GM19467 (cell line): ENCODE results near the gene BCAT1.
"Not testable (repeated sequence)": the region's sequence is repeated elsewhere in the genome, so short reads cannot be mapped to it uniquely, and the experiment has no call there.

ENCODE experiments used
- ATAC-seq: cut with Tn5 transposase; IDR thresholded peaks from one replicate; pipeline ENCODE4 v1.9.1; 2021; ENCODE audit warnings: mild to moderate bottlenecking, moderate library complexity; ENCODE audit not compliant: unreplicated experiment

Gene BCAT1

GRCh38 chr12:24860546-24860945, 88.4 kb downstream of the BCAT1 start:
- no peak for ATAC-seq

GRCh38 chr12:24856541-24856940, 92.4 kb downstream of the BCAT1 start:
- no peak for ATAC-seq

GRCh38 chr12:24854908-24855307, 94.0 kb downstream of the BCAT1 start:
- ATAC-seq = no peak

- ATAC-seq = no peak
Measured at GRCh38 chr12:24854017-24854416, 94.9 kb downstream of the BCAT1 start.

- ATAC-seq = no peak
Measured at GRCh38 chr12:24853588-24853987, 95.3 kb downstream of the BCAT1 start.

GRCh38 chr12:24853094-24853493, 95.8 kb downstream of the BCAT1 start:
- no peak for ATAC-seq

GRCh38 chr12:24852420-24852819, 96.5 kb downstream of the BCAT1 start:
- no peak for ATAC-seq

- ATAC-seq = not testable (repeated sequence)
Measured at GRCh38 chr12:24851883-24852282, 97.0 kb downstream of the BCAT1 start.

DNA sequence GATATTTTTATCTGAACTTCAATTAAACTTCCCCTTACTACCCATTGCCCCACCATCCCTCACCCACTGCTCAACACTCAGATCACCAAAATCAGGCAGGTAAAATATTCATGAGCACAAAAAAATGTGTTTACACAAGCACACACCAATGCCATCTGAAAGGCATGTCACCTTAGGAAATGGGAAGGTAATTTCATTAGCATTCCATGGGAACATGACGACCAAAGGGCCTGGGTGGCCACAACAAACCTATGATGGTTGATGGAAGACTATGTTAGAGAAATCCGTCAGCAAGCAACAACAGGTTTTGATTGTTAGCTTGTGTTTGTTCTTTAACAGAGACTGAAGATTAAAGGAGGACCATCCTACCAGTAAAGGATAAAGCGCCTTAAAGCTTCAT, 97.6 kb downstream of the BCAT1 start:
- no peak for ATAC-seq

DNA sequence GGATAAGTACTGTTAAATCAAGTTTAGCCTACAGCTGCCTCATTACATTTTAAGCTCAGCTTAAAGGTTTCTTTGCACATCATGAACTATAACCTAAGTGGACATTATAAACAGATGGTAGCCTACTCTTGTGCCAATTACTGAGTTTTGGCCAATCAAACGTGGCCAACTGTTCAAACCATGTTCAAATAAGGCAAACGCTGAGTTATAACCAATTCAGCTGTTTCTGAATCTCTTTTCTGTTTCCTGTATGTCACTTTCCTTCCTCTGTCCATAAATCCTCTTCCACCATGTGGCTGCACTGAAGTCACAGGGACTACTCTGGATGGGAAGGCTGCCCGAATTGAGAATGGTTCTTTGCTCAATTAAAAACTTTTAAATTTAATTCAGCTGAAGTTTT, 98.4 kb downstream of the BCAT1 start:
- ATAC-seq = no peak

DNA sequence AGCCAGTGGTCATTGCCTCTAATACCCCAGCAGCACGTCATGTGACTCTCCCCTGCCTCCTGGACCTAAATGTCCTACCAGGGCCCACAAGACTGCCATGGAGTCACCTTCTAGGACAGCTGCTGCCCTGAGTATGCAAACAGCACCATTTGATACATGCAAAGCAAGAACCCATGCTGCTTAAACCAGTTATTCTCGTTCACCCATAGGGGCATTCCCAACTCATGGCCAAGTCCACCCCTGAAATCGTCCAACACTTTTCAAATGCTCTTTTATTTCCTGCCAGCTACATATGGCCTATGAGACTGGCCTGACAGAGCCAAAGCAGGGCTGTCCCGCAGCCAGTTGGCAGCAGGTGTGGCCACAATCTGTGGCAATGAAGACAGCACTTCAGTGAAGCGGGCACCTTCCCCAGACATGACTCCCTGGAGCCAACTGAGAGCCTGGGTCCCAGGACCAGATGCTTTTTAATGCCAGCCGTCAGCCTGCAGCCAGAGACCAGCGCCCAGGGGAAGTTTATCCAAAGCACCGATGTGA, 99.9 kb downstream of the BCAT1 start:
- ATAC-seq = no peak

GRCh38 chr12:24846689-24847088, 102.2 kb downstream of the BCAT1 start:
- no peak for ATAC-seq

DNA sequence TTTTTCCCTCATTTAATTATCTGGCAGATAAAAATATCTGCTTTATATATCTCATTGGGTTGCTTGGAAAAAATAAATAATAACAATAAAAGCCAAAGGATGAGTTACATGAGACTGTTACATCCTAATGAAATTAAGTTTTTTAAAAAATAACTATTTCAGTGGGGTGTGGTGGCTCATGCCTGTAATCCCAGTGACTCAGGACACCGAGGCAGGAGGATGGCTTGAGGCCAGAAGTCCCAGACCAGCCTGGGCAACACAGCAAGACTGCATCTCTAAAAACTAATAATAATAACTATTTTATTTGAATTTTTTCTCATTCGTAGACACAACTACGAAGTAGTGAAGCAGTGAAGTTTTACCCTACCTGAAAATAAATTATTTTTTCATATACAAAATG, 103.3 kb downstream of the BCAT1 start:
- no peak for ATAC-seq

- no peak for ATAC-seq
Measured at GRCh38 chr12:24840046-24840800, 108.7 kb downstream of the BCAT1 start.

- ATAC-seq = peak; percentile 79
Measured at GRCh38 chr12:24839268-24839791, 109.6 kb downstream of the BCAT1 start.

- ATAC-seq = peak; percentile 37
Measured at GRCh38 chr12:24838531-24838950, 110.4 kb downstream of the BCAT1 start.

DNA sequence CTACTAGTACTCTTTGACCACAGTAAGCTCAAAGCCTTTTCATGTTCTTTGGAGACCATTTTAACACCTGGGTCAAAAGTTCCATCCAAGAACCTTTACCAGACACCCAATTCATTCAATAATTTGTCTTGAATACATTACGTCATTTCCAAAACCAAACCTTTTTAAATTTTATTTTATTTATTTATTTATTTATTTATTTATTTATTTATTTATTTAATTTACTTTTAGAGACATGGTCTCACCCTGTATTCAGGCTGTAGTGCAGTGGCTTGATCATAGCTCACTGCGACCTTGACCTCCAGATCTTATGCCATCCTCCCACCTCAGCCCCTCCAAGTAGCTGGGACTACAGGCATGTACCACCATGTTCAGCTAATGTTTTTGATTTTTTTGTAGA, 113.5 kb downstream of the BCAT1 start:
- no peak for ATAC-seq

DNA sequence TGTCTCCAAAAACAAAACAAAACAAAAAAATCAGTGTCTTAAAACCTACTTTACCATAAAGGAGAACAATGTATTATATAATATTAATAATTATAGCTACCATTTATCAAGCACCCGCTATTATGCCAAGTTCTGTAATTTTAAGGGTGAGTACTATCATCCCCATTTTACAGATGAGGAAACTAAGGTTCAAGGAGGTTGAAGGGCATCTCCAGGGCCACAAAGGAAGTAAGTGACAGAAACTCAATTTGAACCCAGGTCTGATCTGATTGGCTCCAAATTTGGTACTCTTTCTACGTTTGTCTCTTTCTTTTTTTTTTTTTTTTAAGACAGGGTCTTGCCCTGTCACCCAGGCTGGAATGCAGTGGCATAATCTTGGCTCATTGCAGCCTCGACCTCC, 115.4 kb downstream of the BCAT1 start:
- no peak for ATAC-seq

DNA sequence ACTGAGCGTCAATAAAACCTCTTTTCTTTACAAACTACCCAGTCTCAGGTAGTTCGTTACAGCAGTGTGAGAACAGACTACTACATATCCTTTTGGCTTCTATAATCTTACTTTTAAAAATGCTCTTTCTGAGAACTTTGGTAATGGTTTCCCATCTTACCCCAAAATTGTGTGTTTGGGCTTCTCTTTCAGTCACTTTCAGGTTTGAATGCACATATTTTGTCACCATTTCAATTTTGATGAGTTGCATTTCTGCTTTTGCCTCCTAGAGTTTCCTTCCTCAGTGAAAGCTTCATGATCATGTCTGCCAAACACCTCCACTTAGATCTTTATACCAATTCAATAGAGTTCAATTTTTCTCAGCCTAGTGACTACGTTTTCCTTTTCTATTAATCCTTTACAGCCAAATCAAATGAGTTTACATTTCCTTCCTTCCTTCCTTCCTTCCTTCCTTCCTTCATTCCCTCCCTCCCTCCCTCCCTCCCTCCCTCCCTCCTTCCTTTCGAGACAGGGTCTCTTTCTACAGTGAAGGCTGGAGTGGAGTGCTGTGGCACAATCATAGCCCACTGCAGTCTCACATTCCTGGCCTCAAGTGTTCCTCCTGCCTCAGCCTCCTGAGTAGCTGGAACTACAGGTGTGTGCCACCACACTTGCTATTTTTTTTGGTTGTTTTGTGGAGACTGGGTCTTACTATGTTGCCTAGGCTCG, 124.9 kb downstream of the BCAT1 start:
- no peak for ATAC-seq

DNA sequence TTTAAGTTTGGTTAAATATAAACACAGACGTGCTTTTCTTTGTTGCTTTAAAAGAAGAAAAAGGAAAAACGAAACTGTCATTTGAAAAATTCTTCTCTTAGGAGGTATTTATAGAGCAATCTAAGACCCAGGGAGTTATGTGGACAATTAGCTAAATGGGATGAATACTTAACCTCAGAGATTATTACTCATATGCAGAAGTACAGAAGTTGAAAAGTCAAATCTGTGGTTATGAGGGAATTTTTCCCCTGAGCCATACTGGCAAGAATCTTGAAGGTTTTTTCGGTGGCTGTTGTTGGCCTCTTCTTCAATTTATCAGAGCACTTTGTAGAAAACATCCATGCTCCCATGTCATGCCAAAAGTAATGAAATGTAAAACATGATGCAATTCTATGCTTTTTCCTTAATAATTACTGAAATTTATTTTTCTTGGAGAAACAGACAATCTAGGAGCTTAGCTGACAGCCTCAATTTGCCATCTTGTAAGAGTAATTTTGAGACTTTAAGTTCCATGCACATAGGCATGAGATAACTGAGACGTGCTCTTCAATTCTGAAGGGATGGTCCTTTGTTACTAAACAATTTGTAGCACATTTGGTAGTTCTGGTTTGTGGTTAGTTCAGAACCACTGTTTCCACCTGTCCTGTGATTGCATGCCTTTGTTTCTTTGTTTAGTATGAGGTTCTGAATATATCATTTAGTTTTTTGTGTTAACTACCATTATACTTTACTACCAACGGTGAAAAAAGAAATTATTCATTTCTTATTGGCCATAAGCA, 126.6 kb downstream of the BCAT1 start:
- ATAC-seq = peak; percentile 71

GRCh38 chr12:24821691-24822090, 127.2 kb downstream of the BCAT1 start:
- peak; percentile 32 for ATAC-seq
